ENCODE data around the gene DHFR. TPM values are rescaled to one million over a fixed set of nuclear protein-coding genes. Genes with fewer than 3 reads are reported as not detected.

Gene DHFR
- total and polyA plus RNA-seq, 2 of the 8 experiments (the other 6 are each of a cell fraction or from before 2014, with no cell fraction given), result 46.4 to 88.9 TPM

GRCh38 chr5:80659106-80659505 is 4.3 kb upstream of the DHFR start:
- Histone ChIP-seq H3K27me3 (replicated peaks in 1 of 4; ENCODE audit: control insufficient read depth in 3 of 4, extremely low read depth in 1 of 4, insufficient read depth in 3 of 4, low read length in 3 of 4) (no peaks in the 10 kb centered on the region), H4K5ac (ENCODE audit: insufficient read length, low read depth, low read length) (no peak overlapping the region), H2BK12ac (ENCODE audit: low read depth, low read length) (no peak overlapping the region), H2AK5ac (ENCODE audit: low read depth, low read length) (no peak overlapping the region), H3K27ac (ENCODE audit: low read depth, low read length) (no peak overlapping the region), H2BK20ac (ENCODE audit: low read length) (no peak overlapping the region), H3K4me3 (ENCODE audit: extremely low read depth in 1 of 4, insufficient read depth in 2 of 4, low read depth in 3 of 4, low read length in 4 of 4) (no peak overlapping the region), H2BK120ac (replicated peaks; ENCODE audit: low read depth, low read length) (no peak overlapping the region), H3K14ac (ENCODE audit: insufficient read length) (no peak overlapping the region), H2BK5ac (ENCODE audit: low read depth, low read length) (no peak overlapping the region), H3K18ac (ENCODE audit: extremely low read depth, low read length) (no peak overlapping the region), H2BK15ac (ENCODE audit: low read length) (no peak overlapping the region), H3K56ac (replicated peaks; ENCODE audit: insufficient read length, low read depth, low read length) (no peak overlapping the region), H3K4me2 (ENCODE audit: insufficient read depth in 1 of 2, low read depth in 2 of 2, low read length in 2 of 2) (no peak overlapping the region), H3K4me1 (replicated peaks in 1 of 4; ENCODE audit: control insufficient read depth in 3 of 4, insufficient read depth in 4 of 4, low read length in 3 of 4) (no peaks in the 10 kb centered on the region; a peak in 1 of 7 replicates), H4K91ac (replicated peaks; ENCODE audit: insufficient read length, low read length) (no peak overlapping the region), H3K79me2 (ENCODE audit: control insufficient read depth in 1 of 2, insufficient read depth in 2 of 2, low read length in 2 of 2) (peaks cover 0 to 24% of the 10 kb centered on the region in 2 experiments; a peak in 2 of 4 replicates), H3K79me1 (ENCODE audit: low read depth, low read length) (no peaks in the 10 kb centered on the region), H3K9ac (replicated peaks in 1 of 4; ENCODE audit: extremely low read depth in 1 of 4, low read depth in 3 of 4, low read length in 3 of 4) (no peak overlapping the region), H4K20me1 (replicated peaks in 1 of 2; ENCODE audit: control insufficient read depth in 1 of 2, insufficient read depth in 2 of 2, low read length in 2 of 2) (no peaks in the 10 kb centered on the region), H3K23me2 (ENCODE audit: low read depth, low read length) (peaks cover 1% of the 10 kb centered on the region; the same call in 1 of the 2 replicates), H3K36me3 (ENCODE audit: control insufficient read depth in 2 of 4, insufficient read depth in 4 of 4, low read length in 3 of 4) (peaks cover 0 to 38% (median 20%) of the 10 kb centered on the region in 4 experiments; a peak in 6 of 8 replicates), H3K9me3 (ENCODE audit: insufficient read depth in 2 of 2, low read depth in 1 of 2, low read length in 1 of 2) (0 out of 4 replicates have a peak, but pooled peaks cover 0 to 2% of the 10 kb centered on the region in 2 experiments), H4K8ac (ENCODE audit: extremely low read depth, insufficient read depth, low read length) (no peak overlapping the region), H3K23ac (ENCODE audit: insufficient read length) (no peak overlapping the region), H2AFZ (ENCODE audit: low read length) (no peak overlapping the region), H3K4ac (replicated peaks; ENCODE audit: insufficient read length, low read depth, low read length) (no peak overlapping the region)
- ChIA-PET POLR2A (ENCODE audit: partially characterized antibody) (no interaction called here), CTCF (ENCODE audit: partially characterized antibody) (no interaction called here)
- DNase-seq (ENCODE audit: low read depth in 1 of 2, low spot score in 2 of 2) (no peak), FAIRE-seq (no peak)
- TF ChIP-seq E2F6 (IDR thresholded peaks at IDR 0.05) (no peak), GABPA (IDR thresholded peaks at IDR 0.05; ENCODE audit: borderline replicate concordance, insufficient read depth, low read length) (no peak), FOSL1 (IDR thresholded peaks at IDR 0.05; ENCODE audit: insufficient read depth, low read depth, low read length) (no peak), SP2 (IDR thresholded peaks at IDR 0.05; ENCODE audit: low read length) (no peak), SIRT6 (IDR thresholded peaks at IDR 0.05; ENCODE audit: low read length) (no peak), CBX8 (IDR thresholded peaks at IDR 0.05; ENCODE audit: borderline replicate concordance, low read depth, low read length) (no peak), PHF8 (conservative IDR thresholded peaks at IDR 0.05; ENCODE audit: low read depth, low read length) (no peak)
- WGBS, 2 experiments (ENCODE audit: extremely low coverage in 1 of 2, insufficient coverage in 1 of 2, insufficient read length in 1 of 2, insufficient replicate concordance in 2 of 2, low coverage in 1 of 2, low lambda C conversion rate in 2 of 2, missing lambda C conversion rate in 1 of 2), result 95% methylated on average over 5 of the region's 5 CpGs; no CpG with 5 or more reads in 1 of the 2 experiments
